ENCODE data around the gene ALK.

The ALK gene

GRCh38 chr2:29821591-29821990, 99.8 kb downstream of the ALK start:
- no peaks in the 10 kb centered on the region for H3K9me3 ChIP-seq
- H3K27ac ChIP-seq: no peak overlapping the region
- H3K4me3 ChIP-seq: no peak overlapping the region
- peaks cover 0 to 2% of the 10 kb centered on the region in 2 donors for H3K27me3 ChIP-seq
- no peaks in the 10 kb centered on the region for H3K4me1 ChIP-seq
- intact Hi-C loops (cut with DNase I; ENCODE audit: low total_unique reads): no loop called here
- no peak for DNase-seq
- H3K36me3 ChIP-seq: no peaks in the 10 kb centered on the region
- no peak for TF ChIP-seq CTCF (IDR thresholded peaks at IDR 0.05)

DNA sequence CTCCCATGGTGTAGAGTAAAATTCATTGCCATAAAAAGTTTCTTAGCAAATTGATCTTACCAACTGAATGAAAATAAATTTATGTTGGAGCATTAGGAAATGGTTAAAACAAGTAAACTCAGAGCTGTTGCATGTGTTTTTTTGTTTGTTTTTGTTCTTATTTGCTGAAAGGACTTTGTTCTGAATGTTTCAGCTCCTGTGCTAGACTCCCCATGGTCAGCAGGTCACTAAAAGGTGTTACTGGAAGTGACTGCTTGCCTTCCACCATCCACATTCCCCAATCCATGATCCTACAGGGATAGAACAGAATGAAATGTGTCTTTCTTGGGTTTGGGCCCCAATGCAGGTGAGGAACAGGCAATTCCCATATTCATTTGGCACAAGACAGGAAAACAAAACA, 101.8 kb downstream of the ALK start:
- Histone ChIP-seq H3K27ac (no peak overlapping the region), H3K4me3 (no peak overlapping the region), H3K4me1 (no peaks in the 10 kb centered on the region), H3K9me3 (no peaks in the 10 kb centered on the region), H3K36me3 (no peaks in the 10 kb centered on the region), H3K27me3 (peaks cover 0 to 2% of the 10 kb centered on the region in 2 donors)
- no peak for TF ChIP-seq CTCF (IDR thresholded peaks at IDR 0.05)
- DNase-seq: no peak
- intact Hi-C loops (cut with DNase I; ENCODE audit: low total_unique reads): no loop called here

DNA sequence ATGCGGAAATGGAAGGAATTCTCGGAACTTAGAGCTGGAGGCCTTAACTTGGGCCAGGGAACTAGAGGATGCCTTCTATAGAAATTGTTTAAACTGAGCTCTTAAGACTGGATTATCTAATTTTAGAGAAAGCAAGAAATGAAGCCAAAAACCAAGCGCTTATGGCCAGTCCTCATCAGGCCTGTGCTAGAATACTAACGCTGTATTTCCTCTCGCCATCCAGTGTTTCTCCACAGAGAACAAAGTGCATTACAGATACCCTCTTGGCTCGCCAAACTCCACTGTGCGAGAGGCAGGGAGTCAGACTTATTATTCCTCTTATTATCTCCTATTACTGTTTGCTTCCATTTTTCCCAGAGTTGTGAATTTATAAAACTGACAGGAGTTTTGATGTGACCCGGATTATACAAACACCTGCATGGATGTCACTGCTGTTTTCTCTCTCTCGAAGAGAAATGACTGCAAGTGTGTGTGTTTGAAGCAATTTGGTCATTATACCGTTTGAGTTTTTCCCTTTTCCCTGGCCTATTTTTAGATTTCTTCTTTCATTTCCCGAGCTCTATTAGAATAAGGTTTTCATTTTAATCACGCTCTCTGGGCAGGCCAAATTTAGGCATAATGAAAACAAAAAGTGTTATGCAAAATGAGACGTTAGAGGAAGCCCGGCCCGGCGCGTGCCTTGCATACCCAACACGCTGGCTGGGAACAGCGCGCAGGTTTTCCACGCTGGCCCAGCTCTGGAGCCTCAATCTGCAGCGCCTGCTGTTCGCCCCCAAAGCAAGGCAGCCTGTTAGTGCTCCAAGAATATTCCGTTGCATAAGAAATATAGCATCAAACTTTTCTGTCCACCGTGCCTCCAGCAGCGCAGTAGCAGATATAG, 103.3 kb downstream of the ALK start:
- H3K9me3 ChIP-seq: no peaks in the 10 kb centered on the region
- intact Hi-C loops (cut with DNase I; ENCODE audit: low total_unique reads): no loop called here
- H3K4me1 ChIP-seq: no peaks in the 10 kb centered on the region
- peaks cover 0 to 2% of the 10 kb centered on the region in 2 donors for H3K27me3 ChIP-seq
- TF ChIP-seq CTCF (IDR thresholded peaks at IDR 0.05): no peak
- DNase-seq: no peak
- H3K4me3 ChIP-seq: no peak overlapping the region
- no peaks in the 10 kb centered on the region for H3K36me3 ChIP-seq
- no peak overlapping the region for H3K27ac ChIP-seq

GRCh38 chr2:29817299-29817698, 104.1 kb downstream of the ALK start:
- H3K27ac ChIP-seq: no peak overlapping the region
- no peaks in the 10 kb centered on the region for H3K9me3 ChIP-seq
- H3K27me3 ChIP-seq: peaks cover 0 to 2% of the 10 kb centered on the region in 2 donors
- intact Hi-C loops (cut with DNase I; ENCODE audit: low total_unique reads): no loop called here
- no peaks in the 10 kb centered on the region for H3K4me1 ChIP-seq
- H3K4me3 ChIP-seq: no peak overlapping the region
- DNase-seq: no peak
- H3K36me3 ChIP-seq: no peaks in the 10 kb centered on the region
- no peak for TF ChIP-seq CTCF (IDR thresholded peaks at IDR 0.05)

GRCh38 chr2:29816651-29817050, 104.7 kb downstream of the ALK start:
- Histone ChIP-seq H3K4me3 (no peak overlapping the region), H3K9me3 (no peaks in the 10 kb centered on the region), H3K27ac (no peak overlapping the region), H3K4me1 (no peaks in the 10 kb centered on the region), H3K27me3 (peaks cover 0 to 2% of the 10 kb centered on the region in 2 donors), H3K36me3 (no peaks in the 10 kb centered on the region)
- TF ChIP-seq CTCF (IDR thresholded peaks at IDR 0.05): no peak
- no peak for DNase-seq
- intact Hi-C loops (cut with DNase I; ENCODE audit: low total_unique reads): no loop called here

Data from tibial artery (tissue), 4 donors.